PC-9 (cell line): Measurements from ENCODE around the gene C19orf18. TPM values are rescaled to one million over a fixed set of nuclear protein-coding genes. Genes with fewer than 3 reads are reported as not detected.

Experiments
- BruUV-seq: library from RNA; stranded (reverse); fragments of 400-500 nt; replicated peaks from 2 replicates; lab custom pipeline; 2021; lab: Mats Ljungman, UMichigan
- CTCF ChIA-PET: fragments of 300-600 bp; sonication (Branson Sonifier 250); formaldehyde crosslinking; loops from one replicate; lab custom pipeline; 2022; ENCODE audit warnings: antibody characterized with exemption; lab: Charles Lee
- POLR2A ChIA-PET: fragments of 300-600 bp; sonication (Branson Sonifier 250); formaldehyde crosslinking; loops from one replicate; lab custom pipeline; 2022; ENCODE audit warnings: antibody characterized with exemption; ENCODE audit not compliant: unreplicated experiment; lab: Charles Lee
- DNase-seq, 2 experiments: peaks; one replicate each; pipeline versions ENCODE4 v3.0.0 to v3.0.0-alpha.2; 2015 to 2022; ENCODE audit warnings: mixed read lengths in 1 of 2
- H2AFZ ChIP-seq: fragments of 200-600 bp; sonication (generic); 2 replicates; pipeline ENCODE4 v1.8.1; 2017; ENCODE audit warnings: antibody characterized with exemption
- H3F3A ChIP-seq: fragments of 200-600 bp; sonication (generic); 2 replicates; pipeline ENCODE4 v1.8.1; 2017; ENCODE audit warnings: antibody characterized with exemption, mild to moderate bottlenecking, low read depth; ENCODE audit not compliant: insufficient read depth
- H3K27ac ChIP-seq: fragments of 200-600 bp; sonication (generic); 2 replicates; pipeline ENCODE4 v1.6.1; 2016; ENCODE audit warnings: mixed run types
- H3K27me3 ChIP-seq: fragments of 200-600 bp; sonication (generic); 2 replicates; pipeline ENCODE4 v1.6.1; 2016; ENCODE audit warnings: low read depth, mixed run types; ENCODE audit not compliant: insufficient read depth
- H3K36me3 ChIP-seq: fragments of 200-600 bp; sonication (generic); 2 replicates; pipeline ENCODE4 v1.6.1; 2016; ENCODE audit warnings: low read depth, mixed run types
- H3K4me1 ChIP-seq: fragments of 200-600 bp; sonication (generic); replicated peaks from 2 replicates; pipeline ENCODE4 v1.6.1; 2016; ENCODE audit warnings: mixed run types; ENCODE audit not compliant: insufficient read depth
- H3K4me2 ChIP-seq: fragments of 200-600 bp; sonication (generic); 2 replicates; pipeline ENCODE4 v1.6.1; 2017; ENCODE audit warnings: mixed run types
- H3K4me3 ChIP-seq: fragments of 200-600 bp; sonication (generic); 2 replicates; pipeline ENCODE4 v1.6.1; 2016; ENCODE audit warnings: mixed run types
- H3K79me2 ChIP-seq: fragments of 200-600 bp; sonication (generic); 2 replicates; pipeline ENCODE4 v1.6.1; 2017; ENCODE audit warnings: low read depth, mixed run types
- H3K9me2 ChIP-seq: fragments of 200-600 bp; sonication (generic); 2 replicates; pipeline ENCODE4 v1.8.1; 2017; ENCODE audit warnings: mild to moderate bottlenecking; ENCODE audit not compliant: insufficient read depth
- H3K9me3 ChIP-seq: fragments of 200-600 bp; sonication (generic); 2 replicates; pipeline ENCODE4 v1.8.1; 2016; ENCODE audit warnings: low read depth; ENCODE audit not compliant: insufficient read depth
- H4K20me1 ChIP-seq: fragments of 200-600 bp; sonication (generic); 2 replicates; pipeline ENCODE4 v1.8.1; 2017; ENCODE audit not compliant: insufficient read depth
- EZH2 ChIP-seq: fragments of 200-600 bp; sonication (generic); IDR thresholded peaks from 2 replicates; pipeline ENCODE4 v1.8.0; 2017; ENCODE audit warnings: antibody characterized with exemption, low read depth
- intact Hi-C: fragments of 100-400 bp; cut with micrococcal nuclease; formaldehyde crosslinking; loops from one replicate; pipeline ENCODE4 v1.10.0; 2022; ENCODE audit not compliant: unreplicated experiment
- total RNA-seq: library from RNA; stranded (reverse); gene quantifications from 2 replicates; pipeline ENCODE4 v1.2.3, GENCODE V29; 2021
- TF ChIP-seq, protein P1 (sequence below): fragments of 200-600 bp; sonication (generic); conservative IDR thresholded peaks from 2 replicates; pipeline ENCODE4 v1.6.1; 2017; ENCODE audit warnings: mixed run types, antibody characterized with exemption, mild to moderate bottlenecking, moderate library complexity

The C19orf18 gene
- total RNA-seq, 1 experiment from 2014 or later, result not detected

GRCh38 chr19:58000677-58001076 lies 26.3 kb upstream of the C19orf18 start:
- Histone ChIP-seq H3K4me2 (no peak overlapping the region), H3K4me1 (0 out of 2 replicates have a peak, but pooled peaks cover 10% of the 10 kb centered on the region), H4K20me1 (no peaks in the 10 kb centered on the region), H2AFZ (no peak overlapping the region), H3K27ac (no peak overlapping the region), H3K36me3 (peaks cover 55% of the 10 kb centered on the region), H3K9me2 (no peaks in the 10 kb centered on the region), H3K4me3 (0 out of 2 replicates have a peak overlapping the region, but pooled peaks have one; percentile 96), H3F3A (peaks cover 4% of the 10 kb centered on the region; the same call in 1 of the 2 replicates), H3K79me2 (peaks cover 13% of the 10 kb centered on the region), H3K9me3 (peaks cover 54% of the 10 kb centered on the region), H3K27me3 (no peaks in the 10 kb centered on the region)
- ChIA-PET CTCF (no interaction called here), POLR2A (no interaction called here)
- intact Hi-C loops, result no loop called here
- BruUV-seq, result no TSS peak
- no peak for TF ChIP-seq EZH2
- TF ChIP-seq, protein P1, sequence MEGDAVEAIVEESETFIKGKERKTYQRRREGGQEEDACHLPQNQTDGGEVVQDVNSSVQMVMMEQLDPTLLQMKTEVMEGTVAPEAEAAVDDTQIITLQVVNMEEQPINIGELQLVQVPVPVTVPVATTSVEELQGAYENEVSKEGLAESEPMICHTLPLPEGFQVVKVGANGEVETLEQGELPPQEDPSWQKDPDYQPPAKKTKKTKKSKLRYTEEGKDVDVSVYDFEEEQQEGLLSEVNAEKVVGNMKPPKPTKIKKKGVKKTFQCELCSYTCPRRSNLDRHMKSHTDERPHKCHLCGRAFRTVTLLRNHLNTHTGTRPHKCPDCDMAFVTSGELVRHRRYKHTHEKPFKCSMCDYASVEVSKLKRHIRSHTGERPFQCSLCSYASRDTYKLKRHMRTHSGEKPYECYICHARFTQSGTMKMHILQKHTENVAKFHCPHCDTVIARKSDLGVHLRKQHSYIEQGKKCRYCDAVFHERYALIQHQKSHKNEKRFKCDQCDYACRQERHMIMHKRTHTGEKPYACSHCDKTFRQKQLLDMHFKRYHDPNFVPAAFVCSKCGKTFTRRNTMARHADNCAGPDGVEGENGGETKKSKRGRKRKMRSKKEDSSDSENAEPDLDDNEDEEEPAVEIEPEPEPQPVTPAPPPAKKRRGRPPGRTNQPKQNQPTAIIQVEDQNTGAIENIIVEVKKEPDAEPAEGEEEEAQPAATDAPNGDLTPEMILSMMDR, result no peak
- DNase-seq, result no peak

DNA sequence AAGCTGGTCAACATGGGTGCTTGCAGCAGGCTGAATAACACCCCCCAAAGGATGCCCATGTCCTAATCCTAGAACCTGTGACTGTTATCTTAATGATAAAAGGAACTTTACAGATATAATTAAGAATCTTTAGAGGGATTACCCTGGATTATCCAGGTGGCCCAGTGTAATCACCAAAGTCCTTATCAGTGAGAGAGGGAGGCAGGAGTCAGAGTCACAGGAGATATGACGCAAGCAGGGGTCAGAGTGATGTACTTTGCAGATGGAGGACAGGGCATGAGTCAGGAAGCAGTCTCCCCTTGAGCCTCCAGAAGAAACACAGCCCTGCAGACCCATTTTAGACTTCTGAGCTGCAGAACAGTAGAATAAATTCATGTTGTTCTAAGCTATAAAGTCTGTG lies 18.5 kb upstream of the C19orf18 start:
- Histone ChIP-seq H3K9me3 (peaks cover 67% of the 10 kb centered on the region), H3K9me2 (no peaks in the 10 kb centered on the region), H3K27ac (no peak overlapping the region), H3K4me3 (no peak overlapping the region), H2AFZ (no peak overlapping the region), H3K36me3 (peaks cover 44% of the 10 kb centered on the region), H3K4me2 (no peak overlapping the region), H3K27me3 (no peaks in the 10 kb centered on the region), H3K79me2 (no peaks in the 10 kb centered on the region), H4K20me1 (no peaks in the 10 kb centered on the region), H3F3A (no peaks in the 10 kb centered on the region), H3K4me1 (no peaks in the 10 kb centered on the region)
- CTCF ChIA-PET, result no interaction called here
- TF ChIP-seq, protein P1, result no peak
- TF ChIP-seq EZH2, result no peak
- BruUV-seq, result no TSS peak
- DNase-seq, result no peak
- intact Hi-C loops, result no loop called here
- POLR2A ChIA-PET, result no interaction called here

DNA sequence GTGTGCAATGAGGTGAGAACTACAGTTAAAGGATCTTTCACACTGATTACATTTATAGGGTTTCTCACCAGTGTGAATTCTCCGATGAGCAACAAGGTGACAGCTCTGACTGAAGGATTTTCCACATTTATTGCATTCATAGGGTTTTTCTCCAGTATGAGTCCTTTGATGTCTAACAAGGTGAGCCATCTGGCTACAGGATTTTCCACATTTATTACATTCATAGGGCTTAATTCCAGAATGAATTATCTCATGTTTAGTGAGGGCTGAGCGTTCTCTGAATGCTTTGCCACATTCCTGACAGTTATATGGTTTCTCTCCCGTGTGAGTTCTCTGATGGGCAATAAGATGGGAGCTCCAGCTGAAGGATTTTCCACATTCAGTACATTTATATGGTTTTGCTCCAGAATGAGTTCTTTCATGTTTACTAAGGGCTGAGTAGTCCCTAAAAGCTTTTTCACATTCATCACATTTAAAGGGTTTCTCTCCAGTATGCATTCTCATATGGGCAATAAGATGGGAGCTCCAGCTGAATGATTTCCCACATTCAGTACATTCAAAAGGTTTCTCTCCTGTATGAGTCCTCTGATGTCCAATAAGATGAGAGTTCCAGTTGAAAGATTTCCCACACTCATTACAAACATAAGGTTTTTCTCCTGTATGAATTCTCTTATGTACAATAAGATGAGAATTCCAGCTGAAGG lies 4.4 kb upstream of the C19orf18 start:
- BruUV-seq, result no TSS peak

More for the DNA sequence above, 4.4 kb upstream of the C19orf18 start:
- H3K9me3 ChIP-seq, result peaks cover 91% of the 10 kb centered on the region
- CTCF ChIA-PET, result no interaction called here
- no peak for DNase-seq
- TF ChIP-seq EZH2, result no peak
- TF ChIP-seq, protein P1, result no peak
- no peaks in the 10 kb centered on the region for H3K4me1 ChIP-seq
- intact Hi-C loops, result no loop called here
- peaks cover 16% of the 10 kb centered on the region; the same call in 1 of the 2 replicates for H3F3A ChIP-seq
- no peak overlapping the region for H3K4me3 ChIP-seq
- no peak overlapping the region for H3K4me2 ChIP-seq
- H2AFZ ChIP-seq, result no peak overlapping the region
- H3K79me2 ChIP-seq, result no peaks in the 10 kb centered on the region
- no peaks in the 10 kb centered on the region for H3K9me2 ChIP-seq
- no peaks in the 10 kb centered on the region for H3K27me3 ChIP-seq
- no peak overlapping the region for H3K27ac ChIP-seq
- H3K36me3 ChIP-seq, result peaks cover 48% of the 10 kb centered on the region
- POLR2A ChIA-PET, result interaction anchor here (0.7 kb wide), 1 partner anchor 20 kb away, joined by 4 read pairs; no protein-coding TSS in a partner anchor
- no peaks in the 10 kb centered on the region for H4K20me1 ChIP-seq
